Measurements from ENCODE around the gene FRMD3.

Gene FRMD3

DNA sequence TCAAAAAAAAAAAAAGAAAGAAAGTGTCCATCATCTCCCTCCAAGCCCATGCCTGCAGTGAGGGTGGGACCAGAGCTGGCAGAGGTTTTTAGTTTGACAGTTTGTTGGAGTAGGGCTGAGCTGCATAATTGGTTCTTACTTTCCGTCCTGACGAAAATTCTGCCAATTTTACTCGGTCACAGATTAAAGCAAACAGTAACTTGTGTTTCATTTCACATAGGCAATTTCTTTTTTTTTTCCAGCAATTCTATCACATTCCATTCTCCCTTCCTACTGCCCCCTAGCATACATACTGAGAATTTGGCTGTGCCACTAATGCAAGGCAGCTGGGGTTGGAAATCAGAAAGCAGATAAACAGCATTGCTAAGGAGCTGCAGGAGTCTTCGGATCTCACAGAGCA lies 132.4 kb downstream of the FRMD3 start:
- no peak overlapping the region for H3K27ac ChIP-seq (ENCODE audit: low read depth, low read length)
- no peaks in the 10 kb centered on the region for H3K27me3 ChIP-seq (ENCODE audit: insufficient read depth, low read length)
- H3K4me1 ChIP-seq (ENCODE audit: control insufficient read depth, insufficient read depth, low read length, unreplicated experiment) = no peaks in the 10 kb centered on the region
- no peaks in the 10 kb centered on the region for H3K36me3 ChIP-seq (ENCODE audit: insufficient read depth, low read length)
- H3K4me3 ChIP-seq (ENCODE audit: low read depth, low read length) = no peak overlapping the region
- no peaks in the 10 kb centered on the region for H3K79me2 ChIP-seq (ENCODE audit: control insufficient read depth, insufficient read depth, low read length, unreplicated experiment)
- no peak overlapping the region for H2AFZ ChIP-seq (ENCODE audit: low read length, unreplicated experiment)

DNA sequence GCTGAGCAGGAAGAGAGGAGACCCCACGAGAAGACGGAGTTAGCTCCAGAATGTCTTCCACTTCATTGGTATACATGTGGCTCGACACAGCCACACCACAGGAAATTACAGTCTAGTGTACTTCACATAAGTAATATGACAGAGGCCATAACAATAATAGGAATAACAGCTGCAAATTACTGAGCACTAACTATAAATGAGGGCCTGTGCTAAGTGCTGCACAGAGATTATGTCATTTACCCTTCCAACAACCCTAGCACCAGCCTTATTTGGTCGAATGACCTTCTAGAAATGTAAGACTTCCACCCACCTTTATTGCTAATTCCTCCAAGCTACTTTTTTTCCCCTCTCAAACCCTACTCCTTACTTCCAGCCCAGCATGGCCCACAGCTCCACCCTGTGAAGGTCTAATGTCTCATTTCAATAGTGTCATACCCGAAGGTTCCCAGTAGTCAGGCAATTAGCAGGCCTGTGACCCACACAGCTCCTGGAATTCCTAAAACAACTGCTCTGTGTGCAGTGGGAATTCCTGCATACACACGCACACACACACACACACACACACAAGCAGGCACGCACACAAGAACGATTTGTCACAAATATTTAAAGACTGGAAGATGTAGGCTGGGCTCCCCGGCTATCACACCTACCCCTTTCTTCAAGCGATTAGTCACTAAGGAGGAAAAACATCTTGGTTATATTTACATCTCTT lies 134.5 kb downstream of the FRMD3 start:
- Histone ChIP-seq H3K4me3 (ENCODE audit: low read depth, low read length) (no peak overlapping the region), H3K27me3 (ENCODE audit: insufficient read depth, low read length) (no peaks in the 10 kb centered on the region), H2AFZ (ENCODE audit: low read length, unreplicated experiment) (peak overlapping the region; percentile 36), H3K27ac (ENCODE audit: low read depth, low read length) (no peak overlapping the region), H3K36me3 (ENCODE audit: insufficient read depth, low read length) (no peaks in the 10 kb centered on the region), H3K4me1 (ENCODE audit: control insufficient read depth, insufficient read depth, low read length, unreplicated experiment) (no peaks in the 10 kb centered on the region), H3K79me2 (ENCODE audit: control insufficient read depth, insufficient read depth, low read length, unreplicated experiment) (no peaks in the 10 kb centered on the region)

DNA sequence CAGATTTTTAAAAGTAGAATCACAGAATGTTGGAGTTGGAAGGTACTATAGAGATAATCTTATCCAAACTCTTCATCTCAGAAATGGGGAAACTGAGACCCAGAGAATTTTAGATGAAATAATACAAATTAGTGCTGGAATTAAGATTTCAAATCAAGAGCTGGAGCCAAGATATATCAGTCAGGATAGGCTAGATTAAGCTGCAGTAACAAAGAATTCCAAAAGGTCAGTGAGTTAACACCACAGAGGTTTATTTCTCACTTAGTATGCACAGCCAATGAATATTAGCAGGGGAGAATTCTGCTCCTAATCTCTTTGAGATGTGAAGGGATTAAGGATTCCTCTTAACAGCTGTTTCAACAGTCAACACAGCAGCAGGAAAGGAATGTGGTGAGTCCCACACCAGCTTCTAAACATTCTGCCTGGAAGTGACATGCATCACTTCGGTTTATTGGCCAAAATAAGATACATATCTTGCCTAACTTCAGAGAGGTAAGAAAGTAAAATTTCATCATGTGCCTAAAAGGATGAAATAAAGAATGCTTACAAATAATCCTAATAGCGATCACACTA lies 136.8 kb downstream of the FRMD3 start:
- H3K4me3 ChIP-seq (ENCODE audit: low read depth, low read length) = no peak overlapping the region
- H3K36me3 ChIP-seq (ENCODE audit: insufficient read depth, low read length) = no peaks in the 10 kb centered on the region
- no peaks in the 10 kb centered on the region for H3K79me2 ChIP-seq (ENCODE audit: control insufficient read depth, insufficient read depth, low read length, unreplicated experiment)
- H2AFZ ChIP-seq (ENCODE audit: low read length, unreplicated experiment) = no peak overlapping the region
- no peaks in the 10 kb centered on the region for H3K27me3 ChIP-seq (ENCODE audit: insufficient read depth, low read length)
- no peaks in the 10 kb centered on the region for H3K4me1 ChIP-seq (ENCODE audit: control insufficient read depth, insufficient read depth, low read length, unreplicated experiment)
- H3K27ac ChIP-seq (ENCODE audit: low read depth, low read length) = no peak overlapping the region

DNA sequence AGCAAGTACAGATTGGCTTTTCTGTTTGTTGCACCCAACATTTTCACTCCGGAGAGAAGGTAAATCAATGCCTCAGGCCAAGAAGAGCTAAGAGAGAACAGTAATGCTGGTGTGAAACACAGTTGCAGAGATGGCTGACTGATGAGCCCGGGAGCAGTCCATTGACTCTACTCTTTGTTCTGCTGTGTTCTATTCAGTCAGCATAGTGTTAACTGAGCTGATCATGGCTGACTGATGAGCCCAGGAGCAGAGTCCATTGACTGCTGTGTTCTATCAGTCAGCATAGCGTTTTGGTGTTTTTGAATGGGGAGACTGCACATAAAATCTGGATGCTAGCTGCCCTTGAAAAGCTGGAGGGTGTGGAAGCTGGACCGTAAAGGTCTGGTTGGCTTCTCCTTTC lies 141.4 kb downstream of the FRMD3 start:
- no peaks in the 10 kb centered on the region for H3K4me1 ChIP-seq (ENCODE audit: control insufficient read depth, insufficient read depth, low read length, unreplicated experiment)
- no peak overlapping the region for H2AFZ ChIP-seq (ENCODE audit: low read length, unreplicated experiment)
- no peaks in the 10 kb centered on the region for H3K36me3 ChIP-seq (ENCODE audit: insufficient read depth, low read length)
- no peak overlapping the region for H3K27ac ChIP-seq (ENCODE audit: low read depth, low read length)
- no peaks in the 10 kb centered on the region for H3K79me2 ChIP-seq (ENCODE audit: control insufficient read depth, insufficient read depth, low read length, unreplicated experiment)
- H3K27me3 ChIP-seq (ENCODE audit: insufficient read depth, low read length) = no peaks in the 10 kb centered on the region
- no peak overlapping the region for H3K4me3 ChIP-seq (ENCODE audit: low read depth, low read length)

DNA sequence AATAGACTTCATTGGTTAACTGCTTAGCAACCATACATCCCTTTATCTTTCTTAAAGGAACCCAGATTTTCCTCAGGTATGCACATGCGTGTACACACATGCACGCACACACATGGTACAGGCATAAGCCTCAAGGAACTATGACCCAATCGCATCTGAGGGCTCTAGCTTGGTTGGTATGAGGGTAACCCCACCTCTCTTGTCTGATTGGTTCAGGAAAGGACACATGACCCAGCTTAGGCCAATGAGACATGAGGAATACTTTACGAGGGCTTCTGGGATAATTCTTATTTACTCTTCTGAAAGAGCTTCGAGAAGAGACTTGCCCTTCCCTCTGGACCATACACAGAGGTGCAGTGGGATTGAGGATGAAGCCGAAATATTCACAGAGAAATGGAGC lies 141.9 kb downstream of the FRMD3 start:
- no peaks in the 10 kb centered on the region for H3K27me3 ChIP-seq (ENCODE audit: insufficient read depth, low read length)
- no peak overlapping the region for H2AFZ ChIP-seq (ENCODE audit: low read length, unreplicated experiment)
- H3K27ac ChIP-seq (ENCODE audit: low read depth, low read length) = no peak overlapping the region
- no peaks in the 10 kb centered on the region for H3K4me1 ChIP-seq (ENCODE audit: control insufficient read depth, insufficient read depth, low read length, unreplicated experiment)
- no peaks in the 10 kb centered on the region for H3K79me2 ChIP-seq (ENCODE audit: control insufficient read depth, insufficient read depth, low read length, unreplicated experiment)
- H3K36me3 ChIP-seq (ENCODE audit: insufficient read depth, low read length) = no peaks in the 10 kb centered on the region
- H3K4me3 ChIP-seq (ENCODE audit: low read depth, low read length) = no peak overlapping the region

DNA sequence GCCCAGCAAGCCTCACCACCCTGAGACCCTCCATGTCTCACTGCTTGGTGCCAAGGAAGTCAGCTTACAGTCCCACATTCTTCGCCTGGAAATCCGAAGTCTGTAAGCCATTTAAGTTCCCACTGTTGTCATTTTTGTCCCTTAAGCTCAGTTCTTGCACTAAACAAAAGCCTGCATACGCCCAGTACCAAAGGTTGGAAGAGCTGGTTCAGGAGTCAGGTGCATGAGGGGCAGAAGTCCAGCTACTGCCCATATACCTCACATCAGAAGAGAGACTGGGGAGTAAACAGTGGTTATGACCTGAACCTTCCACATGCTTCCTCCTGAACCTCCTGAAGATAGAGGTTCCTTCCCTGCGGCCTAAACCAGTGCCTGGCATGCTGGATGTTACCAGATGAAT lies 146.0 kb downstream of the FRMD3 start:
- Histone ChIP-seq H2AFZ (ENCODE audit: low read length, unreplicated experiment) (no peak overlapping the region), H3K27ac (ENCODE audit: low read depth, low read length) (no peak overlapping the region), H3K4me3 (ENCODE audit: low read depth, low read length) (no peak overlapping the region), H3K79me2 (ENCODE audit: control insufficient read depth, insufficient read depth, low read length, unreplicated experiment) (no peaks in the 10 kb centered on the region), H3K36me3 (ENCODE audit: insufficient read depth, low read length) (no peaks in the 10 kb centered on the region), H3K4me1 (ENCODE audit: control insufficient read depth, insufficient read depth, low read length, unreplicated experiment) (no peaks in the 10 kb centered on the region), H3K27me3 (ENCODE audit: insufficient read depth, low read length) (no peaks in the 10 kb centered on the region)

DNA sequence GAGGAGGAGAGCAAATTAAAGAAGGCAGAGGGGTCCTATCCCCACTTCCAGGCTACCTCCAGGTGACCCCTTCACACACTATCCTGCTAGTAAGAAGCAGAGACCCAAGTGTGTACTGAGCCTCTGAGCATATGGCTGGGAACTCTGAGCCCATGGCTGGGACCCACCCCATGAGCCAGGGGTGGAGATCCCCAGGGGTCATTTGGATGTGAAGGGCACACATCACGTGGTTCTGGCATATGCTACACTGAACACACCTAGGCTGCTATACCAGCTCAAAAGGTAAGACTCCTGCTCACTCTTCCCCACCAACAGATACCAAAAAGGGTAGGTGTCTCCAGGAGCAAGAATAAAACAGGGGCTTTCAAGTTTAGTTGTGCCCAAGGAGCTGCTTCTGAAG lies 149.9 kb downstream of the FRMD3 start:
- no peak overlapping the region for H3K4me3 ChIP-seq (ENCODE audit: low read depth, low read length)
- no peaks in the 10 kb centered on the region for H3K79me2 ChIP-seq (ENCODE audit: control insufficient read depth, insufficient read depth, low read length, unreplicated experiment)
- H3K4me1 ChIP-seq (ENCODE audit: control insufficient read depth, insufficient read depth, low read length, unreplicated experiment) = peaks cover 7% of the 10 kb centered on the region

DNA sequence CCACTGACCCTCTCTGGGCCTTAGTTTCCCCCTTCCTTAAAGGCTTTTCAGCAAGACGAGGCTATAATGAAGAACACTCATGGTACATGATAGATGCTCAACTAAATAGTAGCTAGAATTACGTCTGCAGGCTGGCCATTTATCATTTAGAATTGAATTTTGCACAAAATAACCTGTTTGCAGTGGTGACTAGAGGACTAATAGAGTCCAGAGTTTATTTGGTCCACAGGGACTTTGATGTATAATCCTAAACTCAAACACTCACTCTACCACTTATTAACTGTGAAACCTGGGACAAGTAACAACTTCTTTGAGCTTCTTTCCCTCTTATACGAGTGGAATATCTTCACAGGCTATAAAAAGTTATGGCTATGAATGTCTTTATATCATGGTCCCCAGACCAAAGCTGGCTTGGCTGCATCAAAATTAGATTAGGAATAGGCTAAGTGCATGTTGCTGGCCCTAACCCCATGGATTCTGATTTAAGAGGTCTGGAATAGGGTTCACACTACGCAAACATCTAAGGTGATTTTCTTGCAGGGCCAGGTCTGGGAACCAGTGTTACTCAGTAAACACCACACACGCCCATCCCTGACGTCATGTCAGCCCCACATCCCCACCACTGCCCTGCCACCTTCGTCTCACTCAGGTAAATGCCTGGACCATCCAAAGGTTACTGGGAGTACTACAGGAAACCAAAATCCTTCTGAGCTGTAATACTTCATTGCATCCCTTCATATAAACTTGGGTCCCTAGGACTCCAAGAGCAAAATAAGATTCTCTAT lies 150.6 kb downstream of the FRMD3 start:
- Histone ChIP-seq H2AFZ (ENCODE audit: low read length, unreplicated experiment) (no peak overlapping the region), H3K36me3 (ENCODE audit: insufficient read depth, low read length) (no peaks in the 10 kb centered on the region), H3K79me2 (ENCODE audit: control insufficient read depth, insufficient read depth, low read length, unreplicated experiment) (no peaks in the 10 kb centered on the region), H3K4me3 (ENCODE audit: low read depth, low read length) (no peak overlapping the region), H3K4me1 (ENCODE audit: control insufficient read depth, insufficient read depth, low read length, unreplicated experiment) (peaks cover 7% of the 10 kb centered on the region), H3K27me3 (ENCODE audit: insufficient read depth, low read length) (no peaks in the 10 kb centered on the region), H3K27ac (ENCODE audit: low read depth, low read length) (no peak overlapping the region)

More for the DNA sequence above, 149.9 kb downstream of the FRMD3 start:
- no peak overlapping the region for H2AFZ ChIP-seq (ENCODE audit: low read length, unreplicated experiment)
- no peak overlapping the region for H3K27ac ChIP-seq (ENCODE audit: low read depth, low read length)
- no peaks in the 10 kb centered on the region for H3K27me3 ChIP-seq (ENCODE audit: insufficient read depth, low read length)
- H3K36me3 ChIP-seq (ENCODE audit: insufficient read depth, low read length) = no peaks in the 10 kb centered on the region

DNA sequence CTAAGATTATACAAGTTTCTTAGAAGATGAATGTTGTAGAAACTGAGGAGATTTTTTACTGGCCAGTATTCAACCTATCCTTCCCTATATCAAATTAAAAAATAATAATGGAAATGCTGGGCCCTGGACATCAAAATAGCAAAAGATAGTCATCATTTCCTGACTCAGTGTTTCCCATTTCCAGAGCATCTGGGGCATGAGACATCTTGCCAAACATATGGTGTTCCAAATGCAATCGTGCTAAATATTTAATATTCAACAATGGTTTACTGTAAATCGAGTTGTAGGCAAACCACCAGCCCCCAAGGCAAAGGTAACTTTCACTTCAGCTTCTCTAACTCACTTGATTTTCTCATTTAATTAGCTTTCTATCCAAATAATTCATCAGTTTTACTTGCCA lies 152.9 kb downstream of the FRMD3 start:
- Histone ChIP-seq H3K27ac (ENCODE audit: low read depth, low read length) (no peak overlapping the region; the same call in 1 of the 2 replicates), H3K4me1 (ENCODE audit: control insufficient read depth, insufficient read depth, low read length, unreplicated experiment) (peaks cover 7% of the 10 kb centered on the region), H3K79me2 (ENCODE audit: control insufficient read depth, insufficient read depth, low read length, unreplicated experiment) (no peaks in the 10 kb centered on the region), H3K36me3 (ENCODE audit: insufficient read depth, low read length) (no peaks in the 10 kb centered on the region), H3K27me3 (ENCODE audit: insufficient read depth, low read length) (no peaks in the 10 kb centered on the region), H2AFZ (ENCODE audit: low read length, unreplicated experiment) (no peak overlapping the region), H3K4me3 (ENCODE audit: low read depth, low read length) (no peak overlapping the region)

DNA sequence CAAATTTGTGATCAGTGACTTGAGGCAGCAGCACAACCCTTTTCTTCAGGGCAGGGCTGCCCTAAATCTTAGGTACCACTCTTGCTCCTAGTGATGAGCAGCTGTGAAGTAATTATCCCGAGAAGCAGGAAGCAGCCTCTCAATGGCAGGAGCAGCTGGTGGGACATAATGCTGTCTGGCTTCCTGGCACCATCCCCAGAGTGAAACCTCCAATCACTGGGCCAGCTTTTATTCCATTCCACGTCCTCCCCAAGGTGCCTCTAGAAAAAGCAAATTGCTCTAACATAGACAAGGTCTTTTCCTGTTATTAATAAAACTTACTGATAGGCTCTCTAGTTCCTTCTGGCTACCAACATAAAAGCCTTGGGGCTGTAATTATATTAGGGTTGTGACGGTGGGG lies 154.0 kb downstream of the FRMD3 start:
- no peaks in the 10 kb centered on the region for H3K79me2 ChIP-seq (ENCODE audit: control insufficient read depth, insufficient read depth, low read length, unreplicated experiment)
- peaks cover 7% of the 10 kb centered on the region for H3K4me1 ChIP-seq (ENCODE audit: control insufficient read depth, insufficient read depth, low read length, unreplicated experiment)
- no peaks in the 10 kb centered on the region; the same call in 1 of the 2 replicates for H3K36me3 ChIP-seq (ENCODE audit: insufficient read depth, low read length)
- no peaks in the 10 kb centered on the region for H3K27me3 ChIP-seq (ENCODE audit: insufficient read depth, low read length)
- no peak overlapping the region for H2AFZ ChIP-seq (ENCODE audit: low read length, unreplicated experiment)
- H3K27ac ChIP-seq (ENCODE audit: low read depth, low read length) = no peak overlapping the region
- no peak overlapping the region for H3K4me3 ChIP-seq (ENCODE audit: low read depth, low read length)

DNA sequence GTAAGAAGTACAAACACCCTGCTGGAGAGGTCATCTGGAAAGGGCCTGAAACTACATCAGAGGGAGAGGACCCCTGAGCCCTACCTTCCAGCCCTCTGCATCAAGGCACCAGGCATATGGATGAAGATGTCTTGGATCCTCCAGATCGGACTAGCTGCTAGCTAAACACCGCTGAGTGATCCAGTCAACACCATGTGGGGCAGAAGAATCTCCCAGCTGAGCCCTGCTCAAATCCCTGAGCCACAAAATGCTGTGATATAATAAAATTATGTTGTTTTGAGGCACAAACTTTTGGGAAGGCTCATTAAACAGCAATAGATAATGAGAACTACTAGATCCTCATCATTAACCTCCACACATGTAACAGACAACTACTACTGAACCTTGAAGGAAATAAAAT lies 155.2 kb downstream of the FRMD3 start:
- no peak overlapping the region for H3K4me3 ChIP-seq (ENCODE audit: low read depth, low read length)
- no peak overlapping the region for H3K27ac ChIP-seq (ENCODE audit: low read depth, low read length)
- H2AFZ ChIP-seq (ENCODE audit: low read length, unreplicated experiment) = no peak overlapping the region
- H3K27me3 ChIP-seq (ENCODE audit: insufficient read depth, low read length) = no peaks in the 10 kb centered on the region
- H3K36me3 ChIP-seq (ENCODE audit: insufficient read depth, low read length) = no peaks in the 10 kb centered on the region; the same call in 1 of the 2 replicates
- H3K4me1 ChIP-seq (ENCODE audit: control insufficient read depth, insufficient read depth, low read length, unreplicated experiment) = peaks cover 7% of the 10 kb centered on the region
- no peaks in the 10 kb centered on the region for H3K79me2 ChIP-seq (ENCODE audit: control insufficient read depth, insufficient read depth, low read length, unreplicated experiment)

All from ACC112 (cell line).